HUES6 (cell line): ENCODE results near the gene GNB2.
"Not testable (repeated sequence)": the region's sequence is repeated elsewhere in the genome, so short reads cannot be mapped to it uniquely, and the experiment has no call there.

Source experiments
- H3K27ac ChIP-seq: 2 replicates; pipeline ENCODE4 v1.7.0; 2013; ENCODE audit warnings: low read depth, mild to moderate bottlenecking, low read length, inconsistent platforms
- H3K27me3 ChIP-seq: 2 replicates; pipeline ENCODE4 v1.6.1; 2013; ENCODE audit warnings: low read length; ENCODE audit not compliant: control insufficient read depth, insufficient read depth
- H3K36me3 ChIP-seq: 2 replicates; pipeline ENCODE4 v1.6.1; 2013; ENCODE audit warnings: low read length; ENCODE audit not compliant: control insufficient read depth, insufficient read depth
- H3K4me1 ChIP-seq: 2 replicates; pipeline ENCODE4 v1.6.1; 2013; ENCODE audit warnings: low read length; ENCODE audit not compliant: control insufficient read depth, insufficient read depth
- H3K4me3 ChIP-seq: 2 replicates; pipeline ENCODE4 v1.5.1; 2013; ENCODE audit warnings: low read depth, low read length
- H3K9ac ChIP-seq: one replicate; pipeline ENCODE4 v1.6.1; 2013; ENCODE audit warnings: mild to moderate bottlenecking, low read length
- H3K9me3 ChIP-seq: 2 replicates; pipeline ENCODE4 v1.6.1; 2013; ENCODE audit warnings: low read depth, low read length; ENCODE audit not compliant: control insufficient read depth, insufficient read depth

The GNB2 gene

GRCh38 chr7:100705753-100706671 lies 32.5 kb downstream of the GNB2 start, which contains the start of gene POP7:
Gene POP7, plus strand, starts transcription at chr7:100706121. Its CDS starts 710 bp downstream, at chr7:100706831.
- H3K36me3 ChIP-seq = peaks cover 16% of the 10 kb centered on the region
- H3K27me3 ChIP-seq = no peaks in the 10 kb centered on the region
- H3K4me3 ChIP-seq = peak within 1 kb of the TSS; percentile 93
- peak within 1 kb of the TSS; percentile 85 for H3K9ac ChIP-seq
- H3K9me3 ChIP-seq = no peaks in the 10 kb centered on the region
- H3K27ac ChIP-seq = peak within 1 kb of the TSS; percentile 88
- H3K4me1 ChIP-seq = peaks cover 8% of the 10 kb centered on the region

- Histone ChIP-seq H3K27ac (peak overlapping the region; percentile 88; the same call in 1 of the 2 replicates), H3K36me3 (peaks cover 16% of the 10 kb centered on the region), H3K9me3 (no peaks in the 10 kb centered on the region), H3K27me3 (no peaks in the 10 kb centered on the region), H3K9ac (peak overlapping the region; percentile 85), H3K4me3 (peak overlapping the region; percentile 93), H3K4me1 (peaks cover 8% of the 10 kb centered on the region)
Measured at GRCh38 chr7:100706672-100707311, 33.3 kb downstream of the GNB2 start.

- H3K9ac ChIP-seq = no peak overlapping the region
- no peak overlapping the region for H3K4me3 ChIP-seq
- H3K4me1 ChIP-seq = peaks cover 8% of the 10 kb centered on the region
- H3K27me3 ChIP-seq = no peaks in the 10 kb centered on the region
- H3K36me3 ChIP-seq = peaks cover 16% of the 10 kb centered on the region
- H3K27ac ChIP-seq = no peak overlapping the region
- H3K9me3 ChIP-seq = no peaks in the 10 kb centered on the region
Measured at GRCh38 chr7:100708395-100708794, 34.9 kb downstream of the GNB2 start.

GRCh38 chr7:100710452-100710851 lies 36.9 kb downstream of the GNB2 start:
- Histone ChIP-seq H3K4me3 (no peak overlapping the region), H3K9ac (no peak overlapping the region), H3K4me1 (peaks cover 8% of the 10 kb centered on the region), H3K9me3 (no peaks in the 10 kb centered on the region), H3K27ac (no peak overlapping the region), H3K36me3 (peaks cover 16% of the 10 kb centered on the region), H3K27me3 (no peaks in the 10 kb centered on the region)

- no peaks in the 10 kb centered on the region for H3K27me3 ChIP-seq
- H3K4me3 ChIP-seq = no peak overlapping the region
- peaks cover 16% of the 10 kb centered on the region for H3K36me3 ChIP-seq
- no peak overlapping the region for H3K27ac ChIP-seq
- no peak overlapping the region for H3K9ac ChIP-seq
- H3K4me1 ChIP-seq = peaks cover 8% of the 10 kb centered on the region
- no peaks in the 10 kb centered on the region for H3K9me3 ChIP-seq
Measured at GRCh38 chr7:100711369-100711768, 37.8 kb downstream of the GNB2 start.

- Histone ChIP-seq H3K36me3 (no peaks in the 10 kb centered on the region), H3K4me1 (no peaks in the 10 kb centered on the region), H3K9ac (no peak overlapping the region), H3K27ac (no peak overlapping the region), H3K4me3 (no peak overlapping the region), H3K27me3 (peaks cover 5% of the 10 kb centered on the region), H3K9me3 (peaks cover 14% of the 10 kb centered on the region; the same call in 1 of the 2 replicates)
Measured at GRCh38 chr7:100714725-100715124, 41.2 kb downstream of the GNB2 start.

- not testable (repeated sequence) for H3K9ac ChIP-seq
Measured at GRCh38 chr7:100717073-100717472, 43.5 kb downstream of the GNB2 start.

GRCh38 chr7:100719523-100720278 lies 46.2 kb downstream of the GNB2 start:
- Histone ChIP-seq H3K9ac (no peak overlapping the region), H3K4me3 (peak overlapping the region; percentile 58), H3K4me1 (peaks cover 7% of the 10 kb centered on the region), H3K9me3 (peaks cover 14% of the 10 kb centered on the region; the same call in 1 of the 2 replicates), H3K27ac (no peak overlapping the region), H3K36me3 (no peaks in the 10 kb centered on the region), H3K27me3 (peaks cover 49% of the 10 kb centered on the region)

More at GRCh38 chr7:100717073-100717472, 43.5 kb downstream of the GNB2 start:
- not testable (repeated sequence) for H3K27ac ChIP-seq, H3K36me3 ChIP-seq, H3K4me1 ChIP-seq, H3K4me3 ChIP-seq
- Histone ChIP-seq H3K27me3 (peaks cover 28% of the 10 kb centered on the region), H3K9me3 (peaks cover 14% of the 10 kb centered on the region; the same call in 1 of the 2 replicates)

GRCh38 chr7:100720279-100720670 lies 46.7 kb downstream of the GNB2 start, which contains the start of gene EPO:
Gene EPO, plus strand, starts transcription at chr7:100720468. Its CDS starts 513 bp downstream, at chr7:100720981.
- Histone ChIP-seq H3K36me3 (no peaks in the 10 kb centered on the region), H3K4me3 (peak within 1 kb of the TSS; percentile 58), H3K4me1 (peaks cover 7% of the 10 kb centered on the region), H3K9me3 (peaks cover 14% of the 10 kb centered on the region; the same call in 1 of the 2 replicates), H3K27me3 (peaks cover 49% of the 10 kb centered on the region), H3K27ac (no peak within 1 kb of the TSS), H3K9ac (peak within 1 kb of the TSS; percentile 19)

- Histone ChIP-seq H3K4me1 (peaks cover 10% of the 10 kb centered on the region), H3K27ac (no peak overlapping the region), H3K9ac (no peak overlapping the region), H3K27me3 (peaks cover 49% of the 10 kb centered on the region), H3K4me3 (peak overlapping the region; percentile 58), H3K9me3 (peaks cover 14% of the 10 kb centered on the region; the same call in 1 of the 2 replicates), H3K36me3 (no peaks in the 10 kb centered on the region)
Measured at GRCh38 chr7:100720671-100721504, 47.3 kb downstream of the GNB2 start.
